Neural crest cell (in vitro differentiated cells): ENCODE data around the gene NR2E1. TPM values are rescaled to one million over a fixed set of nuclear protein-coding genes. Genes with fewer than 3 reads are reported as not detected.
A peak's percentile ranks its signal among the peaks of the same experiment; 100 is the strongest.

Source experiments
- DNase-seq: peaks from one replicate; pipeline ENCODE4 v3.0.0; 2021; ENCODE audit warnings: low read depth, mixed read lengths, low spot score
- H3K27ac Mint-ChIP-seq: one replicate; pipeline ENCODE4 v1.8.0; 2021; ENCODE audit warnings: mild to moderate bottlenecking, mixed read lengths; ENCODE audit not compliant: unreplicated experiment
- H3K27me3 Mint-ChIP-seq: 2 replicates; pipeline ENCODE4 v1.8.0; 2021; ENCODE audit warnings: low read depth, mild to moderate bottlenecking, mixed read lengths
- H3K36me3 Mint-ChIP-seq: 2 replicates; pipeline ENCODE4 v1.8.0; 2021; ENCODE audit warnings: low read depth, mild to moderate bottlenecking, mixed read lengths
- H3K4me1 Mint-ChIP-seq: 2 replicates; pipeline ENCODE4 v1.8.0; 2021; ENCODE audit warnings: mixed read lengths
- H3K4me3 Mint-ChIP-seq: one replicate; pipeline ENCODE4 v1.8.0; 2021; ENCODE audit warnings: mild to moderate bottlenecking, mixed read lengths
- H3K9me3 Mint-ChIP-seq: 2 replicates; pipeline ENCODE4 v1.8.0; 2021; ENCODE audit warnings: mixed read lengths
- total RNA-seq: library from RNA; stranded (reverse); gene quantifications from 2 replicates; pipeline ENCODE4 v1.2.1, GENCODE V29; 2021
- TF ChIP-seq, protein P1 (sequence below): fragments of 200-600 bp; sonication (generic); conservative IDR thresholded peaks from 2 replicates; pipeline ENCODE4 v1.5.0; 2021; ENCODE audit warnings: antibody characterized with exemption, mild to moderate bottlenecking

The NR2E1 gene
- total RNA-seq, 1 donor from 2014 or later = not detected

DNA sequence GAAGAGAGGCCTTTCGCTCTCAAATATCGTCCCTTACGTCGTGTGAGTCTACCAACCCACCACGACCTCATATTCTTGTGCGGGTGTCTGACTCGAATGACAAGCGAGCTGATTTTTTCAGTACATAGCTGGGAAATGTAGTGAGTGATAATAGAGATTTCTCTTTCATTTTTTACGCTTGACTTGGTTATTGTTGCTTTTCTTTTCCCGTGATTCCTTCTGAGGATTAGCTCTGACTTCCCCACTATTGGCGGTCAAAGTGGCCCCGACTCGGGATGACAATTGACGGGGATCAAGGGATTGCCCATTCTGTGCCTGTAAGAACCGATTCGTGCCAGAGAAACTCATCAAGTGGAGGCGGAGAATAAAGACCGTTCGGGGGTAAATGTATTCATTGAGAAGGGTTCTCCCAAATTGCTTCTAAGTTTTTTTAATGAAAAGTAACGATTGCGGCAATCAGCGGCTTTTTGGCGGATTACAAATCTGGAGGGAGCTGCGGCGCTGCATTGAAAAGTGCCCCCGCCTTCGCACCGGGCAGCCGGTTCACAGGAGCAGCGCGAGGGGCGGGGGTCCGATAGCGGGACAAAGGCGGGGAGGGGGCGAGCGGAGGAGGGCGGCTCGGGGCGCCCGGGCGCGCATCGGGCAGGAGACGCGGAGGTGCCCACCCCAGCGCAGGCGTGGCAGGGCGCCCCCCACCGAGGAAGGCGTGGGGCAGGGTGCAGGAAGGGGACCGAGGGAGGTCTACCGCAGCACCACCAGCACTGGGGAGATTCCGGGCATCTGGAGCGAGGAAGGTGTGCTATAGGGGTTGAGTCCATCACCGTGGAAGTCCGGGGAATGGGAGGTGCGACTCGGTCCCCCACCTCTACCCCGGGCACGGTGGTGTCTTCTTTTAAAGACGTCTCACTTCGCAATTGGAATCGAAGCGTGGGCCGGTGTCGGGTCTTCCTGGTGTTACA lies 46.7 kb upstream of the NR2E1 start:
- peaks cover 46% of the 10 kb centered on the region for H3K4me1 Mint-ChIP-seq
- H3K36me3 Mint-ChIP-seq = no peaks in the 10 kb centered on the region
- peak overlapping the region; percentile 81 for H3K4me3 Mint-ChIP-seq
- H3K27ac Mint-ChIP-seq = no peak overlapping the region
- peaks cover 98% of the 10 kb centered on the region for H3K27me3 Mint-ChIP-seq
- DNase-seq = no peak
- TF ChIP-seq, protein P1, sequence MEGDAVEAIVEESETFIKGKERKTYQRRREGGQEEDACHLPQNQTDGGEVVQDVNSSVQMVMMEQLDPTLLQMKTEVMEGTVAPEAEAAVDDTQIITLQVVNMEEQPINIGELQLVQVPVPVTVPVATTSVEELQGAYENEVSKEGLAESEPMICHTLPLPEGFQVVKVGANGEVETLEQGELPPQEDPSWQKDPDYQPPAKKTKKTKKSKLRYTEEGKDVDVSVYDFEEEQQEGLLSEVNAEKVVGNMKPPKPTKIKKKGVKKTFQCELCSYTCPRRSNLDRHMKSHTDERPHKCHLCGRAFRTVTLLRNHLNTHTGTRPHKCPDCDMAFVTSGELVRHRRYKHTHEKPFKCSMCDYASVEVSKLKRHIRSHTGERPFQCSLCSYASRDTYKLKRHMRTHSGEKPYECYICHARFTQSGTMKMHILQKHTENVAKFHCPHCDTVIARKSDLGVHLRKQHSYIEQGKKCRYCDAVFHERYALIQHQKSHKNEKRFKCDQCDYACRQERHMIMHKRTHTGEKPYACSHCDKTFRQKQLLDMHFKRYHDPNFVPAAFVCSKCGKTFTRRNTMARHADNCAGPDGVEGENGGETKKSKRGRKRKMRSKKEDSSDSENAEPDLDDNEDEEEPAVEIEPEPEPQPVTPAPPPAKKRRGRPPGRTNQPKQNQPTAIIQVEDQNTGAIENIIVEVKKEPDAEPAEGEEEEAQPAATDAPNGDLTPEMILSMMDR = no peak
- no peaks in the 10 kb centered on the region for H3K9me3 Mint-ChIP-seq

DNA sequence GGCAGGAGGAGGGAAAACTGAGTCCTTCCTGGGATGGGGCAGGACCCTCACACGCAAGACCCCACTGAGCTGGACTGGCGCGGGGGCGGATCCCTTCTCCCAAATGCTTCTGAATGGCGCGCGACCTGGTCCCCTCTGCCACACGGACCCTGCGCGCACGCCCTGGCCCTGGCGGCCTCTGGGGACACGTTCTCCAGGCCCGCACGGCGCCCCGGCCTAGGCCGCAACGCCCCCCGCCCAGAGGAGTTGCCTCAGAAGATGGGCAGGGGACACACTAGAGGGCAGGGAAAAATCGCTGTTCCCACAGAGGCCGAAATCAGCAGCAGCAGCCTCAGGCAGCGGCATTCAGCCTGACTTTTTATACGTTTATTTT lies 46.1 kb upstream of the NR2E1 start:
- Mint-ChIP-seq H3K4me1 (peaks cover 40% of the 10 kb centered on the region), H3K36me3 (no peaks in the 10 kb centered on the region), H3K9me3 (no peaks in the 10 kb centered on the region)

DNA sequence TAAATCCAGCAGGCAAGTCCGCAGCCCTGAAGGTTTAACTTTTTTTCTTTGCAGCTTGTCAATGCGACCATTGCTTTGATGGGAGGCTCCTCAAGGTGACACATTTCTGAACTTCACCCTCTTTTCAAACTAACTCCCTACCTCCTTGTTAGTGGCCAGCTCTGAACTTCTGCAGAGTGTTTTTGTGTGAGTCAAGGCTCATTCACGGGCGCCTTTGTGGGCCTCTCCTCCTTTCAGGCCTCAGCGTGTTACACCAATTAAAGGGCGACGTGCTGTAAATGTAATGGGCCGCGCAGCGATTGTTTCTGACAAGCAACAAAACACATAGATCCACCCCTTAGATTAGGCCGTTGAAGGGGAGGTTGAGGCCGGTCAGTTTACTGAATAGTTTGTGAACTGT lies 45.5 kb upstream of the NR2E1 start:
- TF ChIP-seq, protein P1 = no peak
- H3K4me1 Mint-ChIP-seq = peaks cover 35% of the 10 kb centered on the region
- no peak for DNase-seq
- no peaks in the 10 kb centered on the region for H3K9me3 Mint-ChIP-seq
- H3K36me3 Mint-ChIP-seq = no peaks in the 10 kb centered on the region
- peaks cover 98% of the 10 kb centered on the region for H3K27me3 Mint-ChIP-seq
- no peak overlapping the region for H3K27ac Mint-ChIP-seq
- peak overlapping the region; percentile 78 for H3K4me3 Mint-ChIP-seq

More for the DNA sequence above, 46.1 kb upstream of the NR2E1 start:
- DNase-seq = no peak
- Mint-ChIP-seq H3K27ac (no peak overlapping the region), H3K4me3 (peak overlapping the region; percentile 16), H3K27me3 (peaks cover 98% of the 10 kb centered on the region)
- TF ChIP-seq, protein P1 = no peak

DNA sequence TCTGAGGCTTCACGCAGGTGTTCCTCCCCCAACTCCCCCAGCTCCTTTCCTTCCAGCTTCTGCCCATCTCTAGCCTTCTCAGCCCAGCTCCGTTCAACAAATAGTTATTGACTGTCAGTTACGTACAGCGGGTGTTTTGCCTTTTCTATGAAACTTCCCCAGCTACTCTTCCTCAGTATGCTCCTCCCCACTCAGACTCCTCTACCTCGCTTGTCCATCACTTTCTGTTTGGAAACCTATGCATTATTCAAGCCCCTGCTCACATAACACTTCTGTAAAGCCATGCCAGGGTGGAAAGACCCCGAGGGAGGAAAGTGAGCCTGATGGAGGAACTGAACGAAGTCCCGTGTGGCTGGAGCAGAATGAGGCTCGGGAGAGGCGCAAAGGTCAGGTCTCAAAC lies 44.2 kb upstream of the NR2E1 start:
- Mint-ChIP-seq H3K27ac (no peak overlapping the region), H3K4me3 (peak overlapping the region; percentile 78), H3K4me1 (peaks cover 29% of the 10 kb centered on the region), H3K9me3 (no peaks in the 10 kb centered on the region), H3K27me3 (peaks cover 98% of the 10 kb centered on the region), H3K36me3 (no peaks in the 10 kb centered on the region)
- no peak for DNase-seq
- TF ChIP-seq, protein P1 = no peak

DNA sequence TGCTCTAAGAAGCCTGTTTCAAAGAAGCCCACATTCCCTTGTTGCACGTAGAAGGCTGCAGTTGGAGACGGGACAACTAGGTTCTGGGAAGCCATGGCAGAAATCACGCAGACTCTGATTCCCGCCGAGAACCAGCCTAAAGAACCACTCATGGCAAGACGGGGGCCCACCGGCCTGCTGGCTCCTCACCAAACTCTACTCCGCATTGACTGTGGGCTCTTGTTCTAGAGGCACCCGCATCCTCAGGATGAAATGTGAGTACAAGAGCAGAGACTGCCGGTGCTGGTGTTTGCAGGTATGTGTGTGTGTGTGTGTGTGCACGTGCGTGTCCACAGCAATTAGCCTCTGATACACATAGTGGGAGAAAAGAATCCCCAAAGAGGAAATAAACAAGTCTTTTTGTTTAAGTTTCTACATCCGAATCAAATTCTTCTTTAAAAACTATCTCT lies 42.3 kb upstream of the NR2E1 start:
- peaks cover 99% of the 10 kb centered on the region for H3K27me3 Mint-ChIP-seq
- H3K4me1 Mint-ChIP-seq = peaks cover 22% of the 10 kb centered on the region
- no peaks in the 10 kb centered on the region for H3K9me3 Mint-ChIP-seq
- TF ChIP-seq, protein P1 = no peak
- H3K27ac Mint-ChIP-seq = no peak overlapping the region
- DNase-seq = no peak
- no peak overlapping the region for H3K4me3 Mint-ChIP-seq
- H3K36me3 Mint-ChIP-seq = no peaks in the 10 kb centered on the region
